Cardiac fibroblast (primary cell): ENCODE measurements around the gene PRKCA.

ENCODE experiments used
- DNase-seq, 2 donors: peaks; one replicate each; pipeline versions ENCODE4 v3.0.0 to v3.0.0-alpha.2; 2010; ENCODE audit warnings: low read depth in 2 of 2
- H3K4me3 ChIP-seq, 2 donors: replicated peaks in 1 of 2; 1 replicate in 1 of 2; 2 replicates in 1 of 2; pipeline ENCODE4 v1.5.1; 2011; ENCODE audit warnings: low read depth in 2 of 2, low read length in 2 of 2, mild to moderate bottlenecking in 2 of 2, moderate library complexity in 1 of 2
- TF ChIP-seq, protein P1 (sequence below): IDR thresholded peaks from one replicate; pipeline ENCODE4 v1.5.1; 2011; ENCODE audit warnings: low read depth, mild to moderate bottlenecking, low read length, inconsistent platforms

Gene PRKCA

DNA sequence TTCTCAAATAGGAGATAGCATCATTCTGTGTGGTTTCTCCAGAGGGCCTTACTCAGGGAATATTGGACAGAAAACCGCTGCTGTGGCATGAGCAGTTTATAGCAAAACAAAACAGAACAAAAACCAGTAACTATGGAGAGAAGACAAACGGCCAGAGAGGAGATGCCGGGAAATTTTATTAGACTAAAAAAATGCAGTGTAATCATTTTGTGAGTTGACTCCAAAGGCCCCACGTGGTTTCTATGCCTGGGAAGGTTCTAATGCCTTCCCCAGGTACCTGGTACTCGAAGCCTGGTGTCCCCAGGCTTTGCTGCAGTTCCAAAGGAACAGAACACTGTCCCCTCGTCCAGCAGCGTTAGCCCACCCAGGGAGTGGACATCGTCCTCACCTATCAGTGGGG is 519.6 kb downstream of the PRKCA start:
- no peak overlapping the region for H3K4me3 ChIP-seq
- TF ChIP-seq, protein P1, sequence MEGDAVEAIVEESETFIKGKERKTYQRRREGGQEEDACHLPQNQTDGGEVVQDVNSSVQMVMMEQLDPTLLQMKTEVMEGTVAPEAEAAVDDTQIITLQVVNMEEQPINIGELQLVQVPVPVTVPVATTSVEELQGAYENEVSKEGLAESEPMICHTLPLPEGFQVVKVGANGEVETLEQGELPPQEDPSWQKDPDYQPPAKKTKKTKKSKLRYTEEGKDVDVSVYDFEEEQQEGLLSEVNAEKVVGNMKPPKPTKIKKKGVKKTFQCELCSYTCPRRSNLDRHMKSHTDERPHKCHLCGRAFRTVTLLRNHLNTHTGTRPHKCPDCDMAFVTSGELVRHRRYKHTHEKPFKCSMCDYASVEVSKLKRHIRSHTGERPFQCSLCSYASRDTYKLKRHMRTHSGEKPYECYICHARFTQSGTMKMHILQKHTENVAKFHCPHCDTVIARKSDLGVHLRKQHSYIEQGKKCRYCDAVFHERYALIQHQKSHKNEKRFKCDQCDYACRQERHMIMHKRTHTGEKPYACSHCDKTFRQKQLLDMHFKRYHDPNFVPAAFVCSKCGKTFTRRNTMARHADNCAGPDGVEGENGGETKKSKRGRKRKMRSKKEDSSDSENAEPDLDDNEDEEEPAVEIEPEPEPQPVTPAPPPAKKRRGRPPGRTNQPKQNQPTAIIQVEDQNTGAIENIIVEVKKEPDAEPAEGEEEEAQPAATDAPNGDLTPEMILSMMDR, result no peak
- DNase-seq, result no peak

DNA sequence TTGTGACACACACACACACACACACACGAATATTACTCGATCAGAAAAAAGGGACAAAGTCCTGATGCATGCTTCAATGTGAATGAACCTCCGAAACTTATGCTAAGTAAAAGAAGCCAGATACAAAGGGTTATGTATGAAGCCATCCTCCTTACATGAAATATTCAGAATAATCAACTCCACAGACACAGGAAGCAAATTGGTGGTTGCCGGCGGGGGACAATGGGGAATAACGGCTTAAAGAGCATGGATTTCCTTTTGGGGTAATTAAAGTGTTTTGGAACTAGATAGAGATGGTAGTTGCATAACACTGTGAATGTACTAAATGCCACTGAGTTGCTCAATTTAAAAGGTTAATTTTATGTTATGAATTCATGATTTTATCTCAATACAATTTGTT is 524.4 kb downstream of the PRKCA start:
- TF ChIP-seq, protein P1, result no peak

DNA sequence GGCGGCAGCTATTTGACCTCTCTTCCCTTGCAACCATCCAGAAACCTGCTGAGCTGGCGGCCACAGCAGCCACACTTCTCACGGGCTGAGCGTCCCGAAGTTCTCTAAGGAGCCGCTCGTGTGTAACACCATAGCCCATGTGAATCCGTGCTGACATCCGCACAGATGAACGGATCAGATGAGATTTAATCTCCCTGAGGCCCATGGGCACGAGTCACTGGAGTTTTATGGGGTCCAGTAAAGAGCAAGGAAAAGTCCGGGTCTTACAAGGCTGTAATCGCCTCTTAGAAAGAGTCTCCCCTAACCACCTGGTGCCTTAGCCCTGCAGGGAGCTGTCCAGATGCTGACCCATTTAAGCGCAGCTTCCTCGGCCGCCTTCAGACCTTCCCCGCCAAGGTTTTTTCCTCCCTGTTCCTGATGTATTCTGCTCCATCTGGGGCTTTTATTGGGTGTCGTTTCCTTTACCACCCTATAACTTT is 527.0 kb downstream of the PRKCA start:
- H3K4me3 ChIP-seq, result no peak overlapping the region
- DNase-seq, result peak; percentile 71 to 77
- TF ChIP-seq, protein P1, result no peak

More for the DNA sequence above, 524.4 kb downstream of the PRKCA start:
- no peak for DNase-seq
- no peak overlapping the region for H3K4me3 ChIP-seq

DNA sequence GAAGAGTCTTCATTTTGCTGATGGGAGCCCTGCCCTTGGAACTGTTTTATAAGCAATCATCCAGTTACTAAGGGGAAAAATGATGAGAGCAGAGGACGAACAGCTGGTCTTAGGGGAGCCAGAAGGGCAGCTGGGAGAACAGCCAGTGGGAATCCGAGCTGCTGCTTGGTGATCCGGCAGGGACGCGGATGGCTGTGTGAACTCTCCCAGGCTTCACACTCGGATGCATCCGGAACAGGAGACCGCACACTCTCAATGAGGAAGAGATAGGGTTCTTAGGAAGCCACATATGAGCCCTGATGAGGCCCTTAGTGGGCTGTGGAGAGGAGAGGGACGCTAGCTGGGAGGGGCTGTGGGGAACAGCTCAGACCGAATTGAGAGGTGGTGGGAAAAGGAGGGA is 527.5 kb downstream of the PRKCA start:
- TF ChIP-seq, protein P1, result no peak
- DNase-seq, result no peak
- no peak overlapping the region for H3K4me3 ChIP-seq

- no peak for DNase-seq
- TF ChIP-seq, protein P1, result no peak
- no peak overlapping the region for H3K4me3 ChIP-seq
These were observed 528.0 kb downstream of the PRKCA start for GRCh38 chr17:66830451-66830850.

DNA sequence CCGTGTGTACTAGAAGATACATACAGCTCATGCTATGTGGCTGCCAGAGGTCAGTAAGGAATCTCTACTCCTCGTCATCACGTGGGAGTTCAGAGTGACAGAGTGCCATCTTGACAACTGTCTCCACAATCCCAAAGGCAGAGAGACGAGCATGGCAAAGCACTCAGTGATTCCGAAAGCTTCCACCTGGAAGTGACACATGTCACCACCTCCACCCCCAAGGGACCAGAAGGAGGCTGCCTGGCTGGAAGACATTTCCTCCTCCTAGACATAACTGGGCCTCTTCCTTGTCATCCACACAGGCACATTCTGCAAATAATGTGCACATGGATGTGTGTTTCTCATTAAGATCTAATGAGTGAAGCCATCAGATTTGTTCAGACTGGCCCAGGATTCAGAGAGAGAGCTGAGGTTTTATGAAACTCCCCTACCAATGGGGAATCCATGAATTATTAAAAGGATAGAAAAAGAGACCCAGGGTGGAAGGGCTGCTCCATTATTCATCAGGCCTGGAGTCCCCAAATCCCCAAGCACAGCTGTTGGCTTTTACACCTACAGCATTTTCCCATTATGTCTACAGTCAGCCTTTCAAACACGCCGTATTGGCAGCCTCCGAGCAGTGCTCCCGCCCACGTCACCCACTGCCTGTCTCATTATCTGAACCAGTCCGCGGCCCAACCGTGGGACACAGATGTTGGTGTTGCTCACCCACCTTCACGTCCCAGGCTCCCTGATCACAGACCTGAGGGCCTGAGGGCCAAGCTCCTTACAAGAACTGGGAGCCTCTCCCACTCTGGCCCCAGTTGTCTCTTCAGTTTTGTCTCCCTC is 529.2 kb downstream of the PRKCA start:
- TF ChIP-seq, protein P1, result no peak
- no peak overlapping the region for H3K4me3 ChIP-seq
- no peak for DNase-seq
